Left forelimb (tissue), 1 donor: ENCODE results near the gene MXRA8.

ENCODE experiments used
- DNase-seq: peaks from one replicate; pipeline ENCODE4 v3.0.0-alpha.2; 2018; ENCODE audit warnings: low spot score

MXRA8 gene

GRCh38 chr1:1335792-1336248 lies 22.5 kb downstream of the MXRA8 start:
- DNase-seq, result no peak

- DNase-seq, result no peak
These were observed 23.1 kb downstream of the MXRA8 start for GRCh38 chr1:1335283-1335682.

- no peak for DNase-seq
These were observed 23.5 kb downstream of the MXRA8 start for GRCh38 chr1:1334835-1335234.

DNA sequence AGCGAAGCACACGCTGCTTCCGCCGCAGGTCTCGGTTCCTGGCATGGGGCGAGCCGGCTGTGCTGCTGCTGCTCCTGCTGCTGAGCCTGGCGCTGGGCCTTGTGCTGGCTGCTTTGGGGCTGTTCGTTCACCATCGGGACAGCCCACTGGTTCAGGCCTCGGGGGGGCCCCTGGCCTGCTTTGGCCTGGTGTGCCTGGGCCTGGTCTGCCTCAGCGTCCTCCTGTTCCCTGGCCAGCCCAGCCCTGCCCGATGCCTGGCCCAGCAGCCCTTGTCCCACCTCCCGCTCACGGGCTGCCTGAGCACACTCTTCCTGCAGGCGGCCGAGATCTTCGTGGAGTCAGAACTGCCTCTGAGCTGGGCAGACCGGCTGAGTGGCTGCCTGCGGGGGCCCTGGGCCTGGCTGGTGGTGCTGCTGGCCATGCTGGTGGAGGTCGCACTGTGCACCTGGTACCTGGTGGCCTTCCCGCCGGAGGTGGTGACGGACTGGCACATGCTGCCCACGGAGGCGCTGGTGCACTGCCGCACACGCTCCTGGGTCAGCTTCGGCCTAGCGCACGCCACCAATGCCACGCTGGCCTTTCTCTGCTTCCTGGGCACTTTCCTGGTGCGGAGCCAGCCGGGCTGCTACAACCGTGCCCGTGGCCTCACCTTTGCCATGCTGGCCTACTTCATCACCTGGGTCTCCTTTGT lies 24.7 kb downstream of the MXRA8 start:
- no peak for DNase-seq

DNA sequence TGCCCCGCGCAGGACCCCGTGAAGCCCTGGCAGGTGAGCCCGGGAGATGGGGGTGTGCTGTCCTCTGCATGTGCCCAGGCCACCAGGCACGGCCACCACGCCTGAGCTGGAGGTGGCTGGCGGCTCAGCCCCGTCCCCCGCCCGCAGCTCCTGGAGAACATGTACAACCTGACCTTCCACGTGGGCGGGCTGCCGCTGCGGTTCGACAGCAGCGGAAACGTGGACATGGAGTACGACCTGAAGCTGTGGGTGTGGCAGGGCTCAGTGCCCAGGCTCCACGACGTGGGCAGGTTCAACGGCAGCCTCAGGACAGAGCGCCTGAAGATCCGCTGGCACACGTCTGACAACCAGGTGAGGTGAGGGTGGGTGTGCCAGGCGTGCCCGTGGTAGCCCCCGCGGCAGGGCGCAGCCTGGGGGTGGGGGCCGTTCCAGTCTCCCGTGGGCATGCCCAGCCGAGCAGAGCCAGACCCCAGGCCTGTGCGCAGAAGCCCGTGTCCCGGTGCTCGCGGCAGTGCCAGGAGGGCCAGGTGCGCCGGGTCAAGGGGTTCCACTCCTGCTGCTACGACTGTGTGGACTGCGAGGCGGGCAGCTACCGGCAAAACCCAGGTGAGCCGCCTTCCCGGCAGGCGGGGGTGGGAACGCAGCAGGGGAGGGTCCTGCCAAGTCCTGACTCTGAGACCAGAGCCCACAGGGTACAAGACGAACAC lies 25.4 kb downstream of the MXRA8 start:
- no peak for DNase-seq

GRCh38 chr1:1332031-1332755 lies 26.2 kb downstream of the MXRA8 start:
- DNase-seq, result no peak

GRCh38 chr1:1331068-1331965 lies 27.0 kb downstream of the MXRA8 start, which contains the start of gene TAS1R3:
Gene TAS1R3 (plus strand): TSS chr1:1331280. CDS start chr1:1331346, 66 bp downstream.
- DNase-seq, result no peak

DNA sequence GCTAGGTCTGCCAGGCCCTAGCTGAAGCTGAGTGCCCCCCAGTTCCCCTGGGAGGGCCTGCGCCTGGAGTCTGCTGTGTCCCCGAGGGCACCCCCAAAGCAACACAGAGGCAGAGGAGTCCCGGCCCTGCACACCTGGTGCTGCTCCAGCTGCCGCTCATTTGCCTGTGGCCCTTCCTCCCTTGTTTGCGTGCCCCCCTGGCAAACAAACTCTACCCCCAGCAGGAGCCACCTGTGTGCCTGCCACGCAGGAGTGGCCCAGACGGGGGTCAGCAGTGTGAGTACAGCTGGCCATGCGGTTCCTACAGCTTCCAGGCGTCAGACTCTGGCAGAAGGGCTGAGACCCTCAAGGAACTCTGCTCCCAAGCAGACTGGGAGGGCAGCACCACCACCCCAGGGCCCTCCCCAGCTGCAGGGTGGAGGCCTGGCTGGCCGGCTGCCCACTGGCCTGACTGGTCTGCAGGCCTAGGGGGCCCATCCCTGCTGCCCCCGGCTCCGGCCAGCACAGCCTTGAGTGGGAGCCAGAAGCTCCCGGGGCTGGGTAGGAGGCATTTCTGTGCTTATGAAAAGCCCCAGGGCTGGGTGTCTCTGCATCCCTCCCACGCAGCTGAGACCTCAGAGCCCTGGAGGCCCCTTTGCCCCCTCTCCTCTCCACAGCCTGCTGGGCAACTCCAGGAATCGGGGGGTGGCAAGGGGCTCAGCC lies 27.8 kb downstream of the MXRA8 start:
- DNase-seq, result no peak

DNA sequence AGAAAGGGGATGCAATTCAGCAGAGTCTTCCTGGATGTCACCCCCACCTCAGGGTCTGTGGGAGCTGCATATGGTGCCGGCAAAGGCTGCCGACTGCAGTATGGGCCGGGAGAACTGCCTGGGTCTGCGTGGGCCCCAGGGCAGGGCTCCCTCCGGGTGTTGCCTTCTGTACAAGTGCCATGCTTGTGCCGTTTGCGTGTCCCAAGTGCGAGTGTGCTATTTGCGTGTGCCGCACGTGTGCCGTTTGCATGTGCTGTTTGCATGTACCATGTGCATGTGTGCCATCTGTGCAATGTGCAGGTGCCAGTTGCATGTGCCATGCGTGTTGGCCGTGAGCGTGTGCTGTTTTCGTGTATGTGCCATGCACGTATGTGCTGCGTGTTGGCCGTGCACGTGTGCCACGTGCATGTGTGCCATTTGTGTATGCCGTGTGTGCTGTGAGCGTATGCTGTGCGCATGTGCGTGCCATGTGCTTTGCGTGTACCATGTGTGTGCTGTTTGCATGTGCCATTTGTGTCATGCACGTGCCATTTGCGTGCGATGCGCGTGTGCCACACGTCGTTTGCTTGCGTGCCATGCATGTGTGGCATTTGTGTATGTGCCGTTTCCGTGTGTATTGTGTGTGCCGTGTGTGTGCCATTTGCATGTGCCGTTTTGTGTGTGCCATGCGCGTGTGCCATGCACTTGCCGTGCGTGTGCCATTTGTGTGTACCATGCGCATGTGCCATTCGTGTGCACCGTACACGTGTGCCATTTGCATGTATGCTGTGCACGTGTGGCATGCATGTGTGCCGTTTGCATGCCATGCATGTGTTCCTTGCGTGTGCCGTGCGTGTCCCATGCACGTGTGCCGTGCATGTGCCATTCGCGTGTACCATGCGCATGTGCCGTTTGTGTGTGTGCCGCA lies 28.8 kb downstream of the MXRA8 start:
- no peak for DNase-seq

DNA sequence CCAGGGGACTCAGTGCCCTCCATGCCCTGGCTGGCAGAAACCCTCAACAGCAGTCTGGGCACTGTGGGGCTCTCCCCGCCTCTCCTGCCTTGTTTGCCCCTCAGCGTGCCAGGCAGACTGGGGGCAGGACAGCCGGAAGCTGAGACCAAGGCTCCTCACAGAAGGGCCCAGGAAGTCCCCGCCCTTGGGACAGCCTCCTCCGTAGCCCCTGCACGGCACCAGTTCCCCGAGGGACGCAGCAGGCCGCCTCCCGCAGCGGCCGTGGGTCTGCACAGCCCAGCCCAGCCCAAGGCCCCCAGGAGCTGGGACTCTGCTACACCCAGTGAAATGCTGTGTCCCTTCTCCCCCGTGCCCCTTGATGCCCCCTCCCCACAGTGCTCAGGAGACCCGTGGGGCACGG lies 30.1 kb downstream of the MXRA8 start:
- no peak for DNase-seq

- DNase-seq, result no peak
These were observed 31.1 kb downstream of the MXRA8 start for GRCh38 chr1:1327291-1327690.

DNA sequence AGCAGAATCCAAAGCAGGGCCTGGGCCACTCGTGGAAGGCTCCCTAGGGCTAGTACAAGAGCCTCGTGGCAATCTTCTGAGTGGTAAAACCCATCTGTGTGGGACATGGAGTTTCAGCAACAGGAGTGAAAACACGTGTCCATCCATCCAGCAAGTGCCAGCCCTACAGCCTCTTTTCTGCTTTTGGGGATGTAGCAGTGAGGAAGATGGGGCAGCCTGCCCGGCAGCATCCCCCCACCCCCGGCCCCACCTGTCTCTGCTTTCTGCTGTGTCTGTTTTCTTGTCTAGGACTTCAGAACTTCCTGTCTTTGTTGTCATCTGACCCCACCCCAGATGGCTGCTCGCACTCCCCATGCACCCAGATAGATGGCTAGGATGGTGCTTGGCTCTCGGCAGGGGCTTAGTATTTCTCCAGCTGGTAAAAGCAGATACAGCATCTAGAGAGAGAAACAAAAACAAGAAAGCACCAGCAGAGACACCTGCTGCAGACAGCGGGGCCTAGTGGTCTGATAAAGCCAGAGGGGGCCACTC lies 32.2 kb downstream of the MXRA8 start:
- DNase-seq, result no peak

DNA sequence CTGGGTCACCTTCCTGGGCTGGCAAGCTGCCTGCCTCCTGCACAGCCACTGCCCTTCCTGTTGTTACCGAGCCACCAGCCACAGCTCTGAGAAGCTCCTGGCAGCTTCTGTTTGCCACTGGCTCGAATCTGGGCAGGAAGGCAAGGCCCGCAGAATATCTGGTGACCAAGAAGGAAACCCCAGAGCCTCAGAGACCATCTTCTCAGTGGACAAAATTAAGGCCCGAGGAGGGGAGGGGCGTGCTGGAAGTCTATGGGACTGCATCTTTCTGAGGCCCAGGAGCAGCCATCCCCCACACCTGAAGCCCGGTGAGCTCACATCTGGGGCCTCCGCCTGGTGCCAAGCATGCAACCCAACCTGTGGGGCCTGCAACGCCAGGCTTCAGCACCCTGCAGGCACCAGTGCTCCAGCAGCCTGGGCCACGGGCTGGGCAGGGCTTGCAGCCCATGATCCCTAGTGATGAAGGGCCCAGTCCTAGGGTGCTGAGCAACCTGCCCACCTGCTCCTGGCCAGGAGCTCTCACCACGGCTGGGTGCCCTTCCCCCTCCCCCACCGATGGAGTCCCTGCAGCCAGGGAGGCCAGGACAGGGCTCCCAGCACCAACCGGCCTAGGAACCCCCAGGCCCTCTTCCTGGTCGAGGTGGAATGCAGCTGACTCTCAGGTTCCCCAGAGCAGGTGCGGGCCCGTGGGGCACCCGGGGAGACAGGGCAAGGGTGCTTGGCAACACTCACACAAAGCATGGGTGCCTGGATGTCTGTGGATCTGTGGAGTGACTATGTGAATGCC lies 32.9 kb downstream of the MXRA8 start:
- no peak for DNase-seq

- peak; percentile 96 for DNase-seq
These were observed 33.6 kb downstream of the MXRA8 start, which contains the start of the genes CPTP and INTS11 for GRCh38 chr1:1324524-1325287. Gene CPTP (plus strand): TSS chr1:1324802. CDS start chr1:1326911, 2,109 bp downstream. Gene INTS11 (minus strand): TSS chr1:1324660. CDS start chr1:1324608, 52 bp downstream.

- no peak for DNase-seq
These were observed 34.3 kb downstream of the MXRA8 start for GRCh38 chr1:1324084-1324523.

GRCh38 chr1:1322952-1323351 lies 35.4 kb downstream of the MXRA8 start:
- no peak for DNase-seq

- no peak for DNase-seq
These were observed 35.9 kb downstream of the MXRA8 start for GRCh38 chr1:1322418-1322817.

- no peak for DNase-seq
These were observed 36.9 kb downstream of the MXRA8 start for GRCh38 chr1:1321477-1321876.
